ENCODE data around the gene LAMA5. TPM values are rescaled to one million over a fixed set of nuclear protein-coding genes. Genes with fewer than 3 reads are reported as not detected.

LAMA5 gene
- total and polyA plus RNA-seq, 2 experiments from 2014 or later: 71.3 to 252 TPM

- H3K27me3 ChIP-seq: no peaks in the 10 kb centered on the region
- peaks cover 19% of the 10 kb centered on the region for H3K79me2 ChIP-seq
- H3K4me3 ChIP-seq: no peak overlapping the region
- no peaks in the 10 kb centered on the region for H3K9me3 ChIP-seq (ENCODE audit: low read depth)
- peak overlapping the region; percentile 95 for H3K27ac ChIP-seq
- TF ChIP-seq EZH2 (IDR thresholded peaks at IDR 0.05; ENCODE audit: borderline replicate concordance) (no peak), CTCF (IDR thresholded peaks at IDR 0.05; ENCODE audit: poor library complexity) (no peak)
- H3K4me1 ChIP-seq (ENCODE audit: insufficient read depth): peaks cover 26% of the 10 kb centered on the region
- H3K36me3 ChIP-seq (replicated peaks; ENCODE audit: insufficient read depth, low read depth): no peaks in the 10 kb centered on the region
- DNase-seq (ENCODE audit: low spot score): no peak
- no peaks in the 10 kb centered on the region for H3K9me2 ChIP-seq (replicated peaks; ENCODE audit: insufficient read depth)
- no peak overlapping the region for H2AFZ ChIP-seq
- peaks cover 3% of the 10 kb centered on the region for H4K20me1 ChIP-seq (ENCODE audit: insufficient read depth, poor library complexity, severe bottlenecking)
- H3K4me2 ChIP-seq: no peak overlapping the region
- WGBS (ENCODE audit: low lambda C conversion rate, missing lambda C conversion rate): 91% methylated on average over 3 of the region's 7 CpGs
Observed at GRCh38 chr20:62349556-62350097, 17.5 kb downstream of the LAMA5 start.

DNA sequence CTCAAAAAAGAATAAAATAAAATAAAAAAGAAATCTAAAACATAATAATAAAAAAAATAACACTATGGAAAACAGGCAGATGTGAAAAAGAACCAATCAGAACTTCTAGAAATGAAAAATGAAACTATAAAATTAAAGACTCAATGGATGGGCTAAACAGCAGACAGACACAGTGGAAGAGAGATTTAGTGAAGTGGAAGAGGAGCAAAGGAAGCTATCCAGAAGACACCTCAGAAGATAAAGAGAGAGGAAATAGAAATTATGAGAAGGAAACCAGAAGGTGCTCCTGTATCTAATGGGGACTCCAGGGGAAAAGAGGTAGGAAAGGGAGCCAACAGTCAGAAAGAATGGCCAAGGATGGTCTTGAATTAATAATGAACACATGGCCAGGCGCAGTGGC is 18.5 kb downstream of the LAMA5 start:
- 100% methylated on average over 1 of the region's 1 CpG for WGBS (ENCODE audit: low lambda C conversion rate, missing lambda C conversion rate)

DNA sequence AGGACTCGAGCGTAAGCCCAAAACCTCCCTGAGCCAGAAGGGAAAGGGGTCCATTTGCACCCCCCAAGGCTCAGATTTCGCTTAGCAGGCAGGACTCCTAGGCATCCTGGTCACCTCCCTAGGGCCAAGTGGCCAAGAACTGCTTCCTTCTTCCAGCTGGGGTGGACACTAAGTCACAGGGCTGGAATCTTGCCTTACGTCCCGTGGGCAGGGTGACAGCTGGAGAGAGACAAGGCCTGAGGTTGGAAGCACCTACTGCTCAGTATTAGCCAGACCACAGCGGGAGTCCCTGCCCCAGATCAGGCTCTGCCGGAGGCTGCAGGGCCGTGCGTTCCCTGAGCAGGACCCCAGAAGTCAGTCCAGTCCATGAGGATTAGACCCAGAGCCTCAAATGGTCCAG is 19.7 kb downstream of the LAMA5 start:
- DNase-seq (ENCODE audit: low spot score): no peak
- no peaks in the 10 kb centered on the region for H3K9me3 ChIP-seq (ENCODE audit: low read depth)
- no peaks in the 10 kb centered on the region for H4K20me1 ChIP-seq (ENCODE audit: insufficient read depth, poor library complexity, severe bottlenecking)
- H2AFZ ChIP-seq: no peak overlapping the region
- TF ChIP-seq EZH2 (IDR thresholded peaks at IDR 0.05; ENCODE audit: borderline replicate concordance): no peak
- no peak for TF ChIP-seq EZH2phosphoT487 (IDR thresholded peaks at IDR 0.05; ENCODE audit: low read depth, severe bottlenecking, unreplicated experiment)
- TF ChIP-seq CTCF (IDR thresholded peaks at IDR 0.05; ENCODE audit: poor library complexity): no peak
- H3K4me1 ChIP-seq (ENCODE audit: insufficient read depth): peaks cover 11% of the 10 kb centered on the region
- H3K79me2 ChIP-seq: no peaks in the 10 kb centered on the region
- H3K4me3 ChIP-seq: no peak overlapping the region
- 82% methylated on average over 9 of the region's 9 CpGs for WGBS (ENCODE audit: low lambda C conversion rate, missing lambda C conversion rate)
- no peak overlapping the region for H3K27ac ChIP-seq
- no peaks in the 10 kb centered on the region for H3K9me2 ChIP-seq (replicated peaks; ENCODE audit: insufficient read depth)
- no peaks in the 10 kb centered on the region for H3K36me3 ChIP-seq (replicated peaks; ENCODE audit: insufficient read depth, low read depth)
- no peak overlapping the region for H3K4me2 ChIP-seq
- no peaks in the 10 kb centered on the region for H3K27me3 ChIP-seq

More for the DNA sequence above, 18.5 kb downstream of the LAMA5 start:
- peaks cover 9% of the 10 kb centered on the region for H3K79me2 ChIP-seq
- no peaks in the 10 kb centered on the region for H3K9me2 ChIP-seq (replicated peaks; ENCODE audit: insufficient read depth)
- no peak overlapping the region for H3K27ac ChIP-seq
- H3K36me3 ChIP-seq (replicated peaks; ENCODE audit: insufficient read depth, low read depth): no peaks in the 10 kb centered on the region
- H3K27me3 ChIP-seq: no peaks in the 10 kb centered on the region
- H3K9me3 ChIP-seq (ENCODE audit: low read depth): no peaks in the 10 kb centered on the region
- TF ChIP-seq EZH2phosphoT487 (IDR thresholded peaks at IDR 0.05; ENCODE audit: low read depth, severe bottlenecking, unreplicated experiment): no peak
- no peak for TF ChIP-seq CTCF (IDR thresholded peaks at IDR 0.05; ENCODE audit: poor library complexity)
- TF ChIP-seq EZH2 (IDR thresholded peaks at IDR 0.05; ENCODE audit: borderline replicate concordance): no peak
- peaks cover 3% of the 10 kb centered on the region for H4K20me1 ChIP-seq (ENCODE audit: insufficient read depth, poor library complexity, severe bottlenecking)
- H3K4me2 ChIP-seq: no peak overlapping the region
- H3K4me3 ChIP-seq: no peak overlapping the region
- H2AFZ ChIP-seq: no peak overlapping the region
- peaks cover 16% of the 10 kb centered on the region for H3K4me1 ChIP-seq (ENCODE audit: insufficient read depth)
- DNase-seq (ENCODE audit: low spot score): no peak

DNA sequence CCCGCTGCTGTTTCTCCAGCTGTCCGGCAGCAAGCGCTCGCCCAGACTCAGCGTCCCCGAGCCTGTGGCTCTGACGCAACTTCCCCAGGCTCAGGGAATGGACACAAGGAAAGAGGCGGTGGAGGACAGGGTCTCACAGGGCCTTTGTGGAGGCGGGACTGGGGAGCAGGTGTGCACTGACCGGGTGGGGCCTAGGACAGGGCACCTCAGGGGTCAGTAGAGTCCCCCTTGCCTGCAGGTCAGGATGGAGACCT is 20.0 kb downstream of the LAMA5 start:
- H4K20me1 ChIP-seq (ENCODE audit: insufficient read depth, poor library complexity, severe bottlenecking): no peaks in the 10 kb centered on the region

More for the DNA sequence above, 20.0 kb downstream of the LAMA5 start:
- no peaks in the 10 kb centered on the region for H3K36me3 ChIP-seq (replicated peaks; ENCODE audit: insufficient read depth, low read depth)
- H2AFZ ChIP-seq: no peak overlapping the region
- TF ChIP-seq CTCF (IDR thresholded peaks at IDR 0.05; ENCODE audit: poor library complexity) (no peak), EZH2phosphoT487 (IDR thresholded peaks at IDR 0.05; ENCODE audit: low read depth, severe bottlenecking, unreplicated experiment) (no peak), EZH2 (IDR thresholded peaks at IDR 0.05; ENCODE audit: borderline replicate concordance) (no peak)
- H3K4me1 ChIP-seq (ENCODE audit: insufficient read depth): peaks cover 11% of the 10 kb centered on the region
- no peaks in the 10 kb centered on the region for H3K27me3 ChIP-seq
- DNase-seq (ENCODE audit: low spot score): no peak
- no peaks in the 10 kb centered on the region for H3K9me2 ChIP-seq (replicated peaks; ENCODE audit: insufficient read depth)
- H3K27ac ChIP-seq: no peak overlapping the region
- H3K79me2 ChIP-seq: no peaks in the 10 kb centered on the region
- H3K9me3 ChIP-seq (ENCODE audit: low read depth): no peaks in the 10 kb centered on the region
- H3K4me2 ChIP-seq: no peak overlapping the region
- no peak overlapping the region for H3K4me3 ChIP-seq
- WGBS (ENCODE audit: low lambda C conversion rate, missing lambda C conversion rate): 95% methylated on average over 10 of the region's 10 CpGs
